ENCODE results near the gene KTI12.
A peak's percentile ranks its signal among the peaks of the same experiment; 100 is the strongest.

KTI12 gene

GRCh38 chr1:51989582-51990477 is 43.8 kb downstream of the KTI12 start:
- peak in 1 of 56 donors; percentile 1 for DNase-seq

DNA sequence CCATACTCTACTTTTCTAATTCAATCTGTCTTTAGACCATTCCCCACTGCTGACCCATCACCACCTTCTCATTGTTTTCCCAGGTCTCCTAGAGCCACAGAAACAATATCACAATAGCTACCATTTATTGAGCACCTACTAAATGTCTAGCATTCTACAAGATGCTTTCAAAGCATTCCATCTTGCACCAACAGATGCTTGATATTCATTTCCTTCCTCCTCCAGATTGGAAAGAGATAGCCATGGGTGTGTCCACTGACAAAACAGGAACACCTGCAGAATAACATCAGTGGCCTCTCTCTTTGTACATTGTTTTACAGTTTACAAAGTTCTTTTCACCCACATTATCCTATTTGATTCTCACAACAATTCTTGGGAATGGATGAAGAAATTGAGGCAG is 45.4 kb downstream of the KTI12 start:
- DNase-seq = no peak

GRCh38 chr1:51986718-51987117 is 46.9 kb downstream of the KTI12 start:
- DNase-seq = no peak

GRCh38 chr1:51982161-51982560 is 51.4 kb downstream of the KTI12 start:
- DNase-seq = no peak

Data from nucleus accumbens (tissue), 56 donors.